KMS-11 (cell line): ENCODE results near the gene SDHAF3.

Experiments used
- H2AFZ ChIP-seq: fragments of 200-600 bp; sonication (generic); 2 replicates; pipeline ENCODE4 v1.6.1; 2016; ENCODE audit warnings: antibody characterized with exemption, mixed run types, low read depth
- H3K27ac ChIP-seq: fragments of 200-600 bp; sonication (generic); 2 replicates; pipeline ENCODE4 v1.6.1; 2016; ENCODE audit warnings: mild to moderate bottlenecking, mixed run types
- H3K27me3 ChIP-seq: fragments of 200-600 bp; sonication (generic); 2 replicates; pipeline ENCODE4 v1.6.1; 2017; ENCODE audit warnings: mild to moderate bottlenecking, low read depth, mixed run types, moderate library complexity; ENCODE audit not compliant: insufficient read depth
- H3K36me3 ChIP-seq: fragments of 200-600 bp; sonication (generic); 2 replicates; pipeline ENCODE4 v1.6.1; 2017; ENCODE audit warnings: mild to moderate bottlenecking, mixed run types; ENCODE audit not compliant: insufficient read depth
- H3K4me1 ChIP-seq: fragments of 200-600 bp; sonication (generic); 2 replicates; pipeline ENCODE4 v1.6.1; 2016; ENCODE audit warnings: mild to moderate bottlenecking, low read depth, mixed run types; ENCODE audit not compliant: poor library complexity, severe bottlenecking
- H3K4me2 ChIP-seq: fragments of 200-600 bp; sonication (generic); 2 replicates; pipeline ENCODE4 v1.7.0; 2016; ENCODE audit warnings: mild to moderate bottlenecking, mixed run types
- H3K4me3 ChIP-seq: fragments of 200-600 bp; sonication (generic); IDR thresholded peaks from 2 replicates; pipeline ENCODE4 v1.6.1; 2017; ENCODE audit warnings: low read depth, low read length, mixed read lengths; ENCODE audit not compliant: insufficient read depth
- H3K79me2 ChIP-seq: fragments of 200-600 bp; sonication (generic); 2 replicates; pipeline ENCODE4 v1.6.1; 2016; ENCODE audit warnings: low read depth, mixed run types; ENCODE audit not compliant: insufficient read depth
- H3K9ac ChIP-seq: fragments of 200-600 bp; sonication (generic); 2 replicates; pipeline ENCODE4 v1.6.1; 2016; ENCODE audit warnings: mild to moderate bottlenecking, mixed run types
- H4K20me1 ChIP-seq: fragments of 200-600 bp; sonication (generic); 2 replicates; pipeline ENCODE4 v1.6.1; 2016; ENCODE audit warnings: mild to moderate bottlenecking, mixed run types; ENCODE audit not compliant: insufficient read depth
- CTCF ChIP-seq: fragments of 200-600 bp; sonication (generic); conservative IDR thresholded peaks from 2 replicates; pipeline ENCODE4 v1.6.1; 2017; ENCODE audit warnings: low read depth, mild to moderate bottlenecking, antibody characterized with exemption, low read length, moderate library complexity, mixed read lengths

The SDHAF3 gene

GRCh38 chr7:97079300-97079699 is 38.2 kb upstream of the SDHAF3 start:
- H3K27ac ChIP-seq = no peak overlapping the region
- H3K79me2 ChIP-seq = no peaks in the 10 kb centered on the region
- no peaks in the 10 kb centered on the region for H3K4me1 ChIP-seq
- no peaks in the 10 kb centered on the region for H3K27me3 ChIP-seq
- no peaks in the 10 kb centered on the region for H3K36me3 ChIP-seq
- no peak overlapping the region for H3K9ac ChIP-seq
- H3K4me2 ChIP-seq = no peak overlapping the region
- TF ChIP-seq CTCF = no peak
- no peaks in the 10 kb centered on the region for H4K20me1 ChIP-seq
- H3K4me3 ChIP-seq = no peak overlapping the region
- H2AFZ ChIP-seq = no peak overlapping the region

DNA sequence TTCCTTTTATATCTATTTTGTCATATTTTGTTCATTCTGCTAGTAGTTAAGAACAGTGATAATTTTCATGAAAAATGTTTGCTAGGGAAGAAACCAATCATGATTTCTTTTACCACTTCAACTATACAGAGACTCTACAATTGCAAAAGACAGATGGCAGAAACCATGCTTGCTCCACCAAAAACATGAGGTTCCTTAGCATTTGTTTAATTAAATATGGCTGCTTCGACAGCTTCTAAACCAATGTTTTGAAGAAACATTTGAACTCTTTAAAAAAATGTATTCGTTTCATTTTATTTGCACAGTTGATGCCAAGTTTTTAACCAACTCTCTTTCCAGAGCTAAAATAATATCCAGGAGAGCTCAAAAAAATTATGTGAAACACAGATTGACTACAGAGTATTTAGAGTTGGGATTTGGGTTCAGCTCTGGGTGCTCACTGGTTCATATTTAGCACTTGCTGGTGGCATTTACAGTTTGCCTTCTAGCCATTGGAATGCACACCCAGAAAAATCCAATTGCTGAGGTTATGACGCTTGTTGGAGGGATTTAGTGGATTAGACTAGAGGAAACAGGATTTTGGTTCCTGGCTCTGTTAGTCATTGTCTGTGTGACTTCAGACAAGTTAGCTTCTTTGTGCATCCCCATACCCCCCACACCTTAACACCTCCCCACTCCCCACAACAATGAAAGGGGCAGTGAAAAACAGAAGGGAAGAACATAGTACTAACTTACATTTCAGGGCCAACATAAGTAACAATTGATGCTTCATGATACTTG is 35.8 kb upstream of the SDHAF3 start:
- Histone ChIP-seq H2AFZ (no peak overlapping the region), H3K4me3 (no peak overlapping the region), H4K20me1 (no peaks in the 10 kb centered on the region), H3K27me3 (no peaks in the 10 kb centered on the region), H3K4me1 (no peaks in the 10 kb centered on the region), H3K9ac (no peak overlapping the region), H3K4me2 (no peak overlapping the region), H3K79me2 (no peaks in the 10 kb centered on the region), H3K27ac (no peak overlapping the region), H3K36me3 (no peaks in the 10 kb centered on the region)
- TF ChIP-seq CTCF = no peak

- no peaks in the 10 kb centered on the region for H4K20me1 ChIP-seq
- no peak overlapping the region for H2AFZ ChIP-seq
- no peak overlapping the region for H3K4me2 ChIP-seq
- H3K27ac ChIP-seq = no peak overlapping the region
- H3K9ac ChIP-seq = no peak overlapping the region
- TF ChIP-seq CTCF = no peak
- H3K79me2 ChIP-seq = no peaks in the 10 kb centered on the region
- H3K4me3 ChIP-seq = no peak overlapping the region
- no peaks in the 10 kb centered on the region for H3K4me1 ChIP-seq
- H3K27me3 ChIP-seq = no peaks in the 10 kb centered on the region
- H3K36me3 ChIP-seq = no peaks in the 10 kb centered on the region
Measured at GRCh38 chr7:97088364-97088763, 29.1 kb upstream of the SDHAF3 start.

GRCh38 chr7:97089771-97090170 is 27.7 kb upstream of the SDHAF3 start:
- Histone ChIP-seq H4K20me1 (no peaks in the 10 kb centered on the region), H3K4me2 (no peak overlapping the region), H3K9ac (no peak overlapping the region), H3K4me3 (no peak overlapping the region), H3K27ac (no peak overlapping the region), H3K79me2 (no peaks in the 10 kb centered on the region), H3K4me1 (no peaks in the 10 kb centered on the region), H3K36me3 (no peaks in the 10 kb centered on the region), H3K27me3 (no peaks in the 10 kb centered on the region), H2AFZ (no peak overlapping the region)
- TF ChIP-seq CTCF = no peak
